HG02588 (cell line): ENCODE measurements around the gene RXFP2.

Source experiments
- ATAC-seq: cut with Tn5 transposase; IDR thresholded peaks from one replicate; pipeline ENCODE4 v1.9.1; 2021; ENCODE audit warnings: mild to moderate bottlenecking, moderate library complexity; ENCODE audit not compliant: unreplicated experiment

Gene RXFP2

GRCh38 chr13:31815361-31816144, 76.2 kb downstream of the RXFP2 start:
- no peak for ATAC-seq

GRCh38 chr13:31818236-31818635, 78.9 kb downstream of the RXFP2 start:
- ATAC-seq: no peak

GRCh38 chr13:31824705-31825517, 85.6 kb downstream of the RXFP2 start:
- ATAC-seq: no peak

GRCh38 chr13:31826521-31826920, 87.2 kb downstream of the RXFP2 start:
- ATAC-seq: no peak

GRCh38 chr13:31827707-31828106, 88.4 kb downstream of the RXFP2 start:
- no peak for ATAC-seq

- ATAC-seq: no peak
Observed at GRCh38 chr13:31835932-31836331, 96.6 kb downstream of the RXFP2 start.

- no peak for ATAC-seq
Observed at GRCh38 chr13:31843044-31843443, 103.7 kb downstream of the RXFP2 start.

- peak; percentile 98 for ATAC-seq
Observed at GRCh38 chr13:31846182-31846938, 107.0 kb downstream of the RXFP2 start.

GRCh38 chr13:31846961-31847752, 107.8 kb downstream of the RXFP2 start:
- no peak for ATAC-seq

GRCh38 chr13:31848621-31849020, 109.3 kb downstream of the RXFP2 start:
- no peak for ATAC-seq

- no peak for ATAC-seq
Observed at GRCh38 chr13:31849206-31849605, 109.9 kb downstream of the RXFP2 start.

- ATAC-seq: no peak
Observed at GRCh38 chr13:31850041-31850555, 110.8 kb downstream of the RXFP2 start.

GRCh38 chr13:31851216-31851615, 111.9 kb downstream of the RXFP2 start:
- no peak for ATAC-seq
